ENCODE results near the gene SERPINA9.

SERPINA9 gene

GRCh38 chr14:94462219-94462551, 13.8 kb downstream of the SERPINA9 start:
- Histone ChIP-seq H3K4me1 (ENCODE audit: control insufficient read depth, insufficient read depth, low read length) (no peaks in the 10 kb centered on the region), H3K36me3 (ENCODE audit: control insufficient read depth, insufficient read depth, low read length) (no peaks in the 10 kb centered on the region), H3K9me3 (ENCODE audit: control insufficient read depth, insufficient read depth, low read length) (peaks cover 13% of the 10 kb centered on the region), H3K9ac (ENCODE audit: low read depth, low read length) (no peak overlapping the region), H3K27ac (ENCODE audit: low read depth, low read length) (no peak overlapping the region), H3K4me3 (ENCODE audit: low read depth, low read length) (no peak overlapping the region), H3K27me3 (ENCODE audit: control insufficient read depth, insufficient read depth, low read length) (no peaks in the 10 kb centered on the region)

GRCh38 chr14:94461526-94462218, 14.3 kb downstream of the SERPINA9 start:
- Histone ChIP-seq H3K27ac (ENCODE audit: low read depth, low read length) (no peak overlapping the region), H3K27me3 (ENCODE audit: control insufficient read depth, insufficient read depth, low read length) (no peaks in the 10 kb centered on the region), H3K4me3 (ENCODE audit: low read depth, low read length) (no peak overlapping the region), H3K9ac (ENCODE audit: low read depth, low read length) (no peak overlapping the region), H3K4me1 (ENCODE audit: control insufficient read depth, insufficient read depth, low read length) (no peaks in the 10 kb centered on the region), H3K9me3 (ENCODE audit: control insufficient read depth, insufficient read depth, low read length) (peaks cover 13% of the 10 kb centered on the region), H3K36me3 (ENCODE audit: control insufficient read depth, insufficient read depth, low read length) (no peaks in the 10 kb centered on the region)

GRCh38 chr14:94460631-94461416, 15.2 kb downstream of the SERPINA9 start:
- no peaks in the 10 kb centered on the region for H3K4me1 ChIP-seq (ENCODE audit: control insufficient read depth, insufficient read depth, low read length)
- no peaks in the 10 kb centered on the region for H3K27me3 ChIP-seq (ENCODE audit: control insufficient read depth, insufficient read depth, low read length)
- H3K36me3 ChIP-seq (ENCODE audit: control insufficient read depth, insufficient read depth, low read length), result no peaks in the 10 kb centered on the region
- H3K27ac ChIP-seq (ENCODE audit: low read depth, low read length), result no peak overlapping the region
- no peak overlapping the region for H3K9ac ChIP-seq (ENCODE audit: low read depth, low read length)
- no peak overlapping the region for H3K4me3 ChIP-seq (ENCODE audit: low read depth, low read length)
- H3K9me3 ChIP-seq (ENCODE audit: control insufficient read depth, insufficient read depth, low read length), result peaks cover 13% of the 10 kb centered on the region

- no peak overlapping the region for H3K9ac ChIP-seq (ENCODE audit: low read depth, low read length)
- no peak overlapping the region for H3K27ac ChIP-seq (ENCODE audit: low read depth, low read length)
- H3K4me1 ChIP-seq (ENCODE audit: control insufficient read depth, insufficient read depth, low read length), result no peaks in the 10 kb centered on the region
- H3K36me3 ChIP-seq (ENCODE audit: control insufficient read depth, insufficient read depth, low read length), result no peaks in the 10 kb centered on the region
- no peaks in the 10 kb centered on the region for H3K9me3 ChIP-seq (ENCODE audit: control insufficient read depth, insufficient read depth, low read length)
- H3K27me3 ChIP-seq (ENCODE audit: control insufficient read depth, insufficient read depth, low read length), result no peaks in the 10 kb centered on the region
- H3K4me3 ChIP-seq (ENCODE audit: low read depth, low read length), result no peak overlapping the region
Measured at GRCh38 chr14:94458558-94459205, 17.3 kb downstream of the SERPINA9 start.

- Histone ChIP-seq H3K36me3 (ENCODE audit: control insufficient read depth, insufficient read depth, low read length) (no peaks in the 10 kb centered on the region), H3K9me3 (ENCODE audit: control insufficient read depth, insufficient read depth, low read length) (no peaks in the 10 kb centered on the region), H3K4me1 (ENCODE audit: control insufficient read depth, insufficient read depth, low read length) (no peaks in the 10 kb centered on the region), H3K27me3 (ENCODE audit: control insufficient read depth, insufficient read depth, low read length) (no peaks in the 10 kb centered on the region), H3K27ac (ENCODE audit: low read depth, low read length) (no peak overlapping the region), H3K9ac (ENCODE audit: low read depth, low read length) (no peak overlapping the region), H3K4me3 (ENCODE audit: low read depth, low read length) (no peak overlapping the region)
Measured at GRCh38 chr14:94458096-94458495, 17.9 kb downstream of the SERPINA9 start.

- no peak overlapping the region for H3K9ac ChIP-seq (ENCODE audit: low read depth, low read length)
- H3K9me3 ChIP-seq (ENCODE audit: control insufficient read depth, insufficient read depth, low read length), result no peaks in the 10 kb centered on the region
- no peak overlapping the region for H3K27ac ChIP-seq (ENCODE audit: low read depth, low read length)
- H3K27me3 ChIP-seq (ENCODE audit: control insufficient read depth, insufficient read depth, low read length), result no peaks in the 10 kb centered on the region
- H3K36me3 ChIP-seq (ENCODE audit: control insufficient read depth, insufficient read depth, low read length), result no peaks in the 10 kb centered on the region
- H3K4me1 ChIP-seq (ENCODE audit: control insufficient read depth, insufficient read depth, low read length), result peaks cover 19% of the 10 kb centered on the region
- no peak overlapping the region for H3K4me3 ChIP-seq (ENCODE audit: low read depth, low read length)
Measured at GRCh38 chr14:94455928-94456327, 20.1 kb downstream of the SERPINA9 start.

- Histone ChIP-seq H3K4me3 (ENCODE audit: low read depth, low read length) (peak overlapping the region; percentile 44), H3K4me1 (ENCODE audit: control insufficient read depth, insufficient read depth, low read length) (peaks cover 31% of the 10 kb centered on the region)
Measured at GRCh38 chr14:94451826-94452225, 24.2 kb downstream of the SERPINA9 start.

GRCh38 chr14:94451091-94451771, 24.8 kb downstream of the SERPINA9 start:
- peak overlapping the region; percentile 74 for H3K27ac ChIP-seq (ENCODE audit: low read depth, low read length)
- H3K27me3 ChIP-seq (ENCODE audit: control insufficient read depth, insufficient read depth, low read length), result no peaks in the 10 kb centered on the region
- peaks cover 31% of the 10 kb centered on the region for H3K4me1 ChIP-seq (ENCODE audit: control insufficient read depth, insufficient read depth, low read length)
- H3K36me3 ChIP-seq (ENCODE audit: control insufficient read depth, insufficient read depth, low read length), result no peaks in the 10 kb centered on the region
- peak overlapping the region; percentile 44 for H3K4me3 ChIP-seq (ENCODE audit: low read depth, low read length)
- H3K9me3 ChIP-seq (ENCODE audit: control insufficient read depth, insufficient read depth, low read length), result no peaks in the 10 kb centered on the region
- H3K9ac ChIP-seq (ENCODE audit: low read depth, low read length), result no peak overlapping the region

More at GRCh38 chr14:94451826-94452225, 24.2 kb downstream of the SERPINA9 start:
- H3K36me3 ChIP-seq (ENCODE audit: control insufficient read depth, insufficient read depth, low read length), result no peaks in the 10 kb centered on the region
- H3K9me3 ChIP-seq (ENCODE audit: control insufficient read depth, insufficient read depth, low read length), result no peaks in the 10 kb centered on the region
- H3K27ac ChIP-seq (ENCODE audit: low read depth, low read length), result peak overlapping the region; percentile 74
- H3K9ac ChIP-seq (ENCODE audit: low read depth, low read length), result no peak overlapping the region
- no peaks in the 10 kb centered on the region for H3K27me3 ChIP-seq (ENCODE audit: control insufficient read depth, insufficient read depth, low read length)

GRCh38 chr14:94450722-94451090, 25.3 kb downstream of the SERPINA9 start:
- Histone ChIP-seq H3K36me3 (ENCODE audit: control insufficient read depth, insufficient read depth, low read length) (no peaks in the 10 kb centered on the region), H3K4me1 (ENCODE audit: control insufficient read depth, insufficient read depth, low read length) (peaks cover 31% of the 10 kb centered on the region), H3K27ac (ENCODE audit: low read depth, low read length) (peak overlapping the region; percentile 74), H3K27me3 (ENCODE audit: control insufficient read depth, insufficient read depth, low read length) (no peaks in the 10 kb centered on the region), H3K9ac (ENCODE audit: low read depth, low read length) (no peak overlapping the region), H3K4me3 (ENCODE audit: low read depth, low read length) (peak overlapping the region; percentile 44), H3K9me3 (ENCODE audit: control insufficient read depth, insufficient read depth, low read length) (no peaks in the 10 kb centered on the region)

- Histone ChIP-seq H3K4me3 (ENCODE audit: low read depth, low read length) (no peak overlapping the region), H3K27me3 (ENCODE audit: control insufficient read depth, insufficient read depth, low read length) (no peaks in the 10 kb centered on the region), H3K27ac (ENCODE audit: low read depth, low read length) (no peak overlapping the region), H3K9me3 (ENCODE audit: control insufficient read depth, insufficient read depth, low read length) (no peaks in the 10 kb centered on the region), H3K9ac (ENCODE audit: low read depth, low read length) (no peak overlapping the region), H3K36me3 (ENCODE audit: control insufficient read depth, insufficient read depth, low read length) (no peaks in the 10 kb centered on the region), H3K4me1 (ENCODE audit: control insufficient read depth, insufficient read depth, low read length) (peaks cover 31% of the 10 kb centered on the region)
Measured at GRCh38 chr14:94449930-94450329, 26.1 kb downstream of the SERPINA9 start.
